Psoas muscle (tissue), 8 donors: ENCODE measurements around the gene IGF1R. TPM values are rescaled to one million over a fixed set of nuclear protein-coding genes. Genes with fewer than 3 reads are reported as not detected.

Source experiments
- ATAC-seq, 4 donors: fragments of 200-7000 bp; cut with Tn5 transposase; one replicate each; pipeline ENCODE4 v1.9.1; 2020; ENCODE audit warnings: moderate library complexity in 3 of 4, mild to moderate bottlenecking in 2 of 4
- DNase-seq, 2 donors: peaks; one replicate each; pipeline ENCODE4 v3.0.0-alpha.2; 2020
- H3K27ac ChIP-seq: fragments of 200-600 bp; one replicate; pipeline ENCODE4 v1.8.0; 2022
- H3K27me3 ChIP-seq, 3 donors: fragments of 200-600 bp in 1 of 3; one replicate each; pipeline versions ENCODE4 v1.6.1 to v1.8.0; 2013 to 2022; ENCODE audit warnings: low read length in 2 of 3, mild to moderate bottlenecking in 2 of 3, moderate library complexity in 1 of 3; ENCODE audit not compliant: insufficient read depth in 3 of 3
- H3K36me3 ChIP-seq, 2 donors: fragments of 200-600 bp in 1 of 2; one replicate each; pipeline versions ENCODE4 v1.6.1 to v1.8.0; 2013 to 2022; ENCODE audit warnings: low read depth in 1 of 2, mild to moderate bottlenecking in 1 of 2, moderate library complexity in 1 of 2; ENCODE audit not compliant: insufficient read depth in 1 of 2
- H3K4me1 ChIP-seq: fragments of 200-600 bp; one replicate; pipeline ENCODE4 v1.8.0; 2022
- H3K4me3 ChIP-seq: fragments of 200-600 bp; one replicate; pipeline ENCODE4 v1.8.0; 2022; ENCODE audit warnings: mild to moderate bottlenecking
- H3K9me3 ChIP-seq: fragments of 200-600 bp; one replicate; pipeline ENCODE4 v1.8.0; 2022
- CTCF ChIP-seq: fragments of 200-600 bp; IDR thresholded peaks from one replicate; pipeline ENCODE4 v1.8.0; 2022; ENCODE audit warnings: antibody characterized with exemption
- WGBS, 3 donors: extraction: QIAGEN DNeasy Blood & Tissue Kit; methylation state at CpG; one replicate each; pipeline versions ENCODE4 v1.1.6 to v1.1.7; 2013; 5-methylcytosine and 5-hydroxymethylcytosine counted together
- intact Hi-C, 2 donors: fragments of 100-400 bp; cut with DNase I; formaldehyde crosslinking; loops; one replicate each; pipeline versions ENCODE4 v1.11.0 to v1.14.2; 2022
- polyA plus RNA-seq, 3 donors: library from polyadenylated mRNA; stranded (reverse); fragments of 200-250 nt; gene quantifications; one replicate each; pipeline ENCODE4 v1.2.3, GENCODE V29; 2013
- total RNA-seq, 4 donors: library from RNA; stranded (reverse); fragmentation: NEBNext Ultra II Directional in 2 of 4; extraction: Animal tissue kit (Norgen Biotek cat#: 25700) in 2 of 4; gene quantifications; one replicate each; pipeline versions ENCODE4 v1.2.1 to v1.2.4, GENCODE V29; 2021 to 2023
- donor health status: healthy with polysubstance abuse.
- donor health status: DM: no; HTN: no; CAD: no; lungs with moderate emphysema.
- donor health status: Bipolar disorder and iron deficiency.
- donor health status: healthy.
- donor health status: DM: yes; HTN: yes; CAD: no.
- donor health status: DM: no; HTN: no; CAD: no.
- donor health status: DM: no; HTN: no; CAD: no.
- donor health status: DM: yes; HTN: yes; CAD: no.

Gene IGF1R
- total and polyA plus RNA-seq, 7 donors = 2.1 to 20.4 (median 12.0) TPM

- no peak overlapping the region for H3K27ac ChIP-seq
- H3K27me3 ChIP-seq = no peaks in the 10 kb centered on the region
These were observed 228.4 kb downstream of the IGF1R start for GRCh38 chr15:98876451-98877369.

GRCh38 chr15:98878172-98878571, 229.8 kb downstream of the IGF1R start:
- DNase-seq (no peak), ATAC-seq (peak; percentile 74 to 86 (median 80))
- Histone ChIP-seq H3K4me1 (peaks cover 32% of the 10 kb centered on the region), H3K27ac (peak overlapping the region; percentile 50), H3K27me3 (no peaks in the 10 kb centered on the region), H3K36me3 (no peaks in the 10 kb centered on the region), H3K9me3 (no peaks in the 10 kb centered on the region), H3K4me3 (no peak overlapping the region)
- TF ChIP-seq CTCF = no peak
- WGBS, 3 donors = 61 to 78% (median 77%) methylated on average over 3 of the region's 3 CpGs
- intact Hi-C loops = no loop called here

More at GRCh38 chr15:98876451-98877369, 228.4 kb downstream of the IGF1R start:
- H3K9me3 ChIP-seq = no peaks in the 10 kb centered on the region
- intact Hi-C loops = no loop called here
- TF ChIP-seq CTCF = no peak
- 79 to 83% (median 80%) methylated on average over 5 of the region's 5 CpGs for WGBS, 3 donors
- no peaks in the 10 kb centered on the region for H3K36me3 ChIP-seq
- peaks cover 32% of the 10 kb centered on the region for H3K4me1 ChIP-seq
- no peak for ATAC-seq
- no peak overlapping the region for H3K4me3 ChIP-seq
- DNase-seq = no peak

GRCh38 chr15:98878862-98879261, 230.5 kb downstream of the IGF1R start:
- H3K4me1 ChIP-seq = peaks cover 34% of the 10 kb centered on the region
- DNase-seq (no peak), ATAC-seq (no peak)
- no peaks in the 10 kb centered on the region for H3K36me3 ChIP-seq
- no peak overlapping the region for H3K27ac ChIP-seq
- no peaks in the 10 kb centered on the region for H3K27me3 ChIP-seq
- TF ChIP-seq CTCF = no peak
- 83 to 95% (median 91%) methylated on average over 14 of the region's 14 CpGs for whole genome bisulfite sequencing, 3 donors
- no peak overlapping the region for H3K4me3 ChIP-seq
- no peaks in the 10 kb centered on the region for H3K9me3 ChIP-seq
- intact Hi-C loops = no loop called here

- peak; percentile 51 for TF ChIP-seq CTCF
- H3K27ac ChIP-seq = no peak overlapping the region
- H3K4me1 ChIP-seq = peaks cover 28% of the 10 kb centered on the region
These were observed 233.5 kb downstream of the IGF1R start for GRCh38 chr15:98881526-98882520.

More at GRCh38 chr15:98881526-98882520, 233.5 kb downstream of the IGF1R start:
- H3K9me3 ChIP-seq = no peaks in the 10 kb centered on the region
- no peaks in the 10 kb centered on the region for H3K27me3 ChIP-seq
- H3K36me3 ChIP-seq = no peaks in the 10 kb centered on the region
- H3K4me3 ChIP-seq = no peak overlapping the region
- WGBS, 3 donors = 66 to 77% (median 73%) methylated on average over 14 of the region's 14 CpGs
- DNase-seq (no peak), ATAC-seq (peak in 3 of 4 donors; percentile 30 to 44 (median 39))
- intact Hi-C loops = no loop called here
